Measurements from ENCODE around the gene DENND2C. TPM values are rescaled to one million over a fixed set of nuclear protein-coding genes. Genes with fewer than 3 reads are reported as not detected.

DENND2C gene
- total and polyA plus RNA-seq, 7 donors = 0.23 to 4.7 (median 1.9) TPM

GRCh38 chr1:114607223-114607622 is 62.6 kb downstream of the DENND2C start:
- H3K36me3 ChIP-seq = peaks cover 0 to 41% (median 5%) of the 10 kb centered on the region in 4 donors
- no peak overlapping the region for H3K4me3 ChIP-seq
- intact Hi-C loops (cut with DNase I) = no loop called here
- H3K27me3 ChIP-seq = no peaks in the 10 kb centered on the region
- no peak overlapping the region for H3K27ac ChIP-seq
- no peaks in the 10 kb centered on the region for H3K4me1 ChIP-seq
- DNase-seq = no peak
- WGBS, 2 donors = 91 to 94% methylated on average over 1 of the region's 1 CpG
- TF ChIP-seq POLR2AphosphoS5 (IDR thresholded peaks at IDR 0.05) = no peak
- no peak for TF ChIP-seq CTCF (IDR thresholded peaks at IDR 0.05)
- TF ChIP-seq POLR2A (IDR thresholded peaks at IDR 0.05) = no peak
- no peak for TF ChIP-seq EP300 (IDR thresholded peaks at IDR 0.05)
- H3K9me3 ChIP-seq = no peaks in the 10 kb centered on the region

GRCh38 chr1:114597949-114598348 is 71.9 kb downstream of the DENND2C start:
- Histone ChIP-seq H3K4me3 (no peak overlapping the region), H3K36me3 (peaks cover 0 to 69% (median 5%) of the 10 kb centered on the region in 4 donors), H3K27ac (no peak overlapping the region), H3K9me3 (no peaks in the 10 kb centered on the region), H3K4me1 (no peaks in the 10 kb centered on the region), H3K27me3 (no peaks in the 10 kb centered on the region)
- intact Hi-C loops (cut with DNase I) = no loop called here
- no peak for TF ChIP-seq EP300 (IDR thresholded peaks at IDR 0.05)
- TF ChIP-seq CTCF (IDR thresholded peaks at IDR 0.05) = no peak
- no peak for DNase-seq
- 88 to 95% methylated on average over 1 of the region's 1 CpG for WGBS, 2 donors

GRCh38 chr1:114595602-114596001 is 74.2 kb downstream of the DENND2C start:
- intact Hi-C loops (cut with DNase I) = no loop called here
- Histone ChIP-seq H3K9me3 (no peaks in the 10 kb centered on the region), H3K4me1 (no peaks in the 10 kb centered on the region), H3K27me3 (no peaks in the 10 kb centered on the region), H3K36me3 (peaks cover 0 to 50% (median 4%) of the 10 kb centered on the region in 4 donors), H3K4me3 (no peak overlapping the region), H3K27ac (no peak overlapping the region)
- no peak for TF ChIP-seq CTCF (IDR thresholded peaks at IDR 0.05)
- TF ChIP-seq POLR2A (IDR thresholded peaks at IDR 0.05) = no peak
- TF ChIP-seq EP300 (IDR thresholded peaks at IDR 0.05) = no peak
- no peak for TF ChIP-seq POLR2AphosphoS5 (IDR thresholded peaks at IDR 0.05)
- DNase-seq = no peak

- 90 to 93% methylated on average over 3 of the region's 3 CpGs for WGBS, 2 donors
- Histone ChIP-seq H3K4me1 (no peaks in the 10 kb centered on the region), H3K9me3 (no peaks in the 10 kb centered on the region), H3K27ac (no peak overlapping the region), H3K36me3 (peaks cover 0 to 36% (median 3%) of the 10 kb centered on the region in 4 donors), H3K27me3 (no peaks in the 10 kb centered on the region), H3K4me3 (no peak overlapping the region)
- intact Hi-C loops (cut with DNase I) = no loop called here
- TF ChIP-seq POLR2AphosphoS5 (IDR thresholded peaks at IDR 0.05) (no peak), CTCF (IDR thresholded peaks at IDR 0.05) (no peak), EP300 (IDR thresholded peaks at IDR 0.05) (no peak), POLR2A (IDR thresholded peaks at IDR 0.05) (no peak)
- no peak for DNase-seq
These were observed 75.8 kb downstream of the DENND2C start for GRCh38 chr1:114594046-114594445.

GRCh38 chr1:114589122-114589521 is 80.7 kb downstream of the DENND2C start:
- no peak for TF ChIP-seq CTCF (IDR thresholded peaks at IDR 0.05)
- no peak for TF ChIP-seq EP300 (IDR thresholded peaks at IDR 0.05)
- TF ChIP-seq POLR2AphosphoS5 (IDR thresholded peaks at IDR 0.05) = no peak
- no peak for TF ChIP-seq POLR2A (IDR thresholded peaks at IDR 0.05)
- no peaks in the 10 kb centered on the region for H3K4me1 ChIP-seq
- no peak overlapping the region for H3K27ac ChIP-seq
- intact Hi-C loops (cut with DNase I) = loop anchor here (10.0 kb wide), 1 partner anchor 1194 kb away; the partner anchor contains the start of gene MAGI3
- H3K9me3 ChIP-seq = no peaks in the 10 kb centered on the region
- DNase-seq = no peak
- peaks cover 0 to 24% (median 3%) of the 10 kb centered on the region in 4 donors for H3K36me3 ChIP-seq
- no peak overlapping the region for H3K4me3 ChIP-seq
- WGBS, 2 donors = 85 to 87% methylated on average over 3 of the region's 3 CpGs
- H3K27me3 ChIP-seq = no peaks in the 10 kb centered on the region

Measured in sigmoid colon (tissue), 7 donors.